ENCODE measurements around the gene PAFAH2.

PAFAH2 gene

GRCh38 chr1:26029054-26029863 lies 31.4 kb upstream of the PAFAH2 start:
- Histone ChIP-seq H3K27me3 (ENCODE audit: control insufficient read depth, insufficient read depth, low read length) (peaks cover 19% of the 10 kb centered on the region), H3K27ac (ENCODE audit: low read depth, low read length) (no peak overlapping the region), H3K4me3 (ENCODE audit: low read depth, low read length) (no peak overlapping the region), H3K4me1 (ENCODE audit: control insufficient read depth, insufficient read depth, low read length) (no peaks in the 10 kb centered on the region), H3K9me3 (ENCODE audit: control insufficient read depth, insufficient read depth, low read depth, low read length) (no peaks in the 10 kb centered on the region), H3K9ac (ENCODE audit: low read length) (no peak overlapping the region), H3K36me3 (ENCODE audit: control insufficient read depth, insufficient read depth, low read length) (no peaks in the 10 kb centered on the region)

GRCh38 chr1:26028490-26028980 lies 30.7 kb upstream of the PAFAH2 start:
- Histone ChIP-seq H3K9me3 (ENCODE audit: control insufficient read depth, insufficient read depth, low read depth, low read length) (no peaks in the 10 kb centered on the region), H3K27me3 (ENCODE audit: control insufficient read depth, insufficient read depth, low read length) (peaks cover 12% of the 10 kb centered on the region), H3K4me1 (ENCODE audit: control insufficient read depth, insufficient read depth, low read length) (no peaks in the 10 kb centered on the region), H3K4me3 (ENCODE audit: low read depth, low read length) (no peak overlapping the region), H3K9ac (ENCODE audit: low read length) (no peak overlapping the region), H3K36me3 (ENCODE audit: control insufficient read depth, insufficient read depth, low read length) (no peaks in the 10 kb centered on the region), H3K27ac (ENCODE audit: low read depth, low read length) (no peak overlapping the region)

GRCh38 chr1:26027716-26028489 lies 30.0 kb upstream of the PAFAH2 start:
- Histone ChIP-seq H3K27me3 (ENCODE audit: control insufficient read depth, insufficient read depth, low read length) (0 out of 2 replicates have a peak, but pooled peaks cover 6% of the 10 kb centered on the region), H3K9me3 (ENCODE audit: control insufficient read depth, insufficient read depth, low read depth, low read length) (no peaks in the 10 kb centered on the region), H3K9ac (ENCODE audit: low read length) (no peak overlapping the region), H3K27ac (ENCODE audit: low read depth, low read length) (no peak overlapping the region), H3K4me3 (ENCODE audit: low read depth, low read length) (no peak overlapping the region), H3K36me3 (ENCODE audit: control insufficient read depth, insufficient read depth, low read length) (no peaks in the 10 kb centered on the region), H3K4me1 (ENCODE audit: control insufficient read depth, insufficient read depth, low read length) (no peaks in the 10 kb centered on the region)

- Histone ChIP-seq H3K9me3 (ENCODE audit: control insufficient read depth, insufficient read depth, low read depth, low read length) (no peaks in the 10 kb centered on the region), H3K4me1 (ENCODE audit: control insufficient read depth, insufficient read depth, low read length) (peaks cover 13% of the 10 kb centered on the region), H3K4me3 (ENCODE audit: low read depth, low read length) (no peak overlapping the region), H3K27me3 (ENCODE audit: control insufficient read depth, insufficient read depth, low read length) (no peaks in the 10 kb centered on the region), H3K27ac (ENCODE audit: low read depth, low read length) (no peak overlapping the region), H3K9ac (ENCODE audit: low read length) (no peak overlapping the region), H3K36me3 (ENCODE audit: control insufficient read depth, insufficient read depth, low read length) (no peaks in the 10 kb centered on the region)
Observed at GRCh38 chr1:26025517-26025916, 27.7 kb upstream of the PAFAH2 start.

- Histone ChIP-seq H3K9me3 (ENCODE audit: control insufficient read depth, insufficient read depth, low read depth, low read length) (no peaks in the 10 kb centered on the region), H3K4me1 (ENCODE audit: control insufficient read depth, insufficient read depth, low read length) (peaks cover 13% of the 10 kb centered on the region), H3K27ac (ENCODE audit: low read depth, low read length) (no peak overlapping the region), H3K36me3 (ENCODE audit: control insufficient read depth, insufficient read depth, low read length) (no peaks in the 10 kb centered on the region), H3K9ac (ENCODE audit: low read length) (no peak overlapping the region), H3K4me3 (ENCODE audit: low read depth, low read length) (no peak overlapping the region), H3K27me3 (ENCODE audit: control insufficient read depth, insufficient read depth, low read length) (no peaks in the 10 kb centered on the region)
Observed at GRCh38 chr1:26025060-26025459, 27.2 kb upstream of the PAFAH2 start.

GRCh38 chr1:26023826-26024225 lies 26.0 kb upstream of the PAFAH2 start:
- Histone ChIP-seq H3K4me1 (ENCODE audit: control insufficient read depth, insufficient read depth, low read length) (peaks cover 13% of the 10 kb centered on the region), H3K9ac (ENCODE audit: low read length) (no peak overlapping the region), H3K36me3 (ENCODE audit: control insufficient read depth, insufficient read depth, low read length) (no peaks in the 10 kb centered on the region), H3K27me3 (ENCODE audit: control insufficient read depth, insufficient read depth, low read length) (no peaks in the 10 kb centered on the region), H3K27ac (ENCODE audit: low read depth, low read length) (no peak overlapping the region), H3K9me3 (ENCODE audit: control insufficient read depth, insufficient read depth, low read depth, low read length) (no peaks in the 10 kb centered on the region), H3K4me3 (ENCODE audit: low read depth, low read length) (no peak overlapping the region)

GRCh38 chr1:26023009-26023408 lies 25.1 kb upstream of the PAFAH2 start:
- Histone ChIP-seq H3K36me3 (ENCODE audit: control insufficient read depth, insufficient read depth, low read length) (no peaks in the 10 kb centered on the region), H3K9me3 (ENCODE audit: control insufficient read depth, insufficient read depth, low read depth, low read length) (no peaks in the 10 kb centered on the region), H3K9ac (ENCODE audit: low read length) (no peak overlapping the region), H3K4me1 (ENCODE audit: control insufficient read depth, insufficient read depth, low read length) (peaks cover 17% of the 10 kb centered on the region), H3K27me3 (ENCODE audit: control insufficient read depth, insufficient read depth, low read length) (no peaks in the 10 kb centered on the region), H3K4me3 (ENCODE audit: low read depth, low read length) (no peak overlapping the region), H3K27ac (ENCODE audit: low read depth, low read length) (no peak overlapping the region)

- Histone ChIP-seq H3K4me3 (ENCODE audit: low read depth, low read length) (no peak overlapping the region; the same call in 1 of the 2 replicates), H3K36me3 (ENCODE audit: control insufficient read depth, insufficient read depth, low read length) (no peaks in the 10 kb centered on the region), H3K9ac (ENCODE audit: low read length) (no peak overlapping the region), H3K27ac (ENCODE audit: low read depth, low read length) (no peak overlapping the region), H3K27me3 (ENCODE audit: control insufficient read depth, insufficient read depth, low read length) (no peaks in the 10 kb centered on the region), H3K9me3 (ENCODE audit: control insufficient read depth, insufficient read depth, low read depth, low read length) (no peaks in the 10 kb centered on the region), H3K4me1 (ENCODE audit: control insufficient read depth, insufficient read depth, low read length) (peaks cover 18% of the 10 kb centered on the region)
Observed at GRCh38 chr1:26022404-26022779, 24.5 kb upstream of the PAFAH2 start.

GRCh38 chr1:26021647-26022403 lies 24.0 kb upstream of the PAFAH2 start, which contains the start of gene EXTL1:
Gene EXTL1, plus strand, starts transcription at chr1:26021775. Its CDS starts 872 bp downstream, at chr1:26022647.
- Histone ChIP-seq H3K27me3 (ENCODE audit: control insufficient read depth, insufficient read depth, low read length) (no peaks in the 10 kb centered on the region), H3K9me3 (ENCODE audit: control insufficient read depth, insufficient read depth, low read depth, low read length) (no peaks in the 10 kb centered on the region), H3K9ac (ENCODE audit: low read length) (peak within 1 kb of the TSS; percentile 29), H3K4me3 (ENCODE audit: low read depth, low read length) (peak within 1 kb of the TSS; percentile 62), H3K27ac (ENCODE audit: low read depth, low read length) (no peak within 1 kb of the TSS), H3K4me1 (ENCODE audit: control insufficient read depth, insufficient read depth, low read length) (peaks cover 23% of the 10 kb centered on the region), H3K36me3 (ENCODE audit: control insufficient read depth, insufficient read depth, low read length) (no peaks in the 10 kb centered on the region)

GRCh38 chr1:26020941-26021646 lies 23.2 kb upstream of the PAFAH2 start:
- no peaks in the 10 kb centered on the region for H3K27me3 ChIP-seq (ENCODE audit: control insufficient read depth, insufficient read depth, low read length)
- no peaks in the 10 kb centered on the region for H3K36me3 ChIP-seq (ENCODE audit: control insufficient read depth, insufficient read depth, low read length)
- H3K4me1 ChIP-seq (ENCODE audit: control insufficient read depth, insufficient read depth, low read length): peaks cover 30% of the 10 kb centered on the region
- H3K9ac ChIP-seq (ENCODE audit: low read length): no peak overlapping the region
- no peak overlapping the region for H3K4me3 ChIP-seq (ENCODE audit: low read depth, low read length)
- H3K9me3 ChIP-seq (ENCODE audit: control insufficient read depth, insufficient read depth, low read depth, low read length): no peaks in the 10 kb centered on the region
- no peak overlapping the region for H3K27ac ChIP-seq (ENCODE audit: low read depth, low read length)
